Epithelial cell of proximal tubule (primary cell): ENCODE data around the gene SLC16A10. TPM values are rescaled to one million over a fixed set of nuclear protein-coding genes. Genes with fewer than 3 reads are reported as not detected.

Experiments used
- DNase-seq: peaks from one replicate; pipeline ENCODE4 v3.0.0-alpha.2; 2011; ENCODE audit warnings: low read depth
- H3K4me3 ChIP-seq: 2 replicates; pipeline ENCODE4 v1.5.1; 2011; ENCODE audit warnings: low read depth, mild to moderate bottlenecking, low read length
- CTCF ChIP-seq: conservative IDR thresholded peaks from 2 replicates; pipeline ENCODE4 v1.5.1; 2012; ENCODE audit warnings: low read depth, mild to moderate bottlenecking, low read length
- total RNA-seq: library from RNA; depleted of rRNA; stranded (reverse); fragments of >200 nt; gene quantifications from 2 replicates; pipeline ENCODE4 v1.2.3, GENCODE V29; 2015

Gene SLC16A10
- total RNA-seq, 1 donor from 2014 or later, result 0.63 TPM

- no peak for TF ChIP-seq CTCF
- H3K4me3 ChIP-seq, result no peak overlapping the region
- DNase-seq, result no peak
These were observed 14.7 kb downstream of the SLC16A10 start for GRCh38 chr6:111101987-111102386.

- peak; percentile 23 for TF ChIP-seq CTCF
- no peak overlapping the region for H3K4me3 ChIP-seq
- DNase-seq, result peak; percentile 58
These were observed 18.3 kb downstream of the SLC16A10 start for GRCh38 chr6:111105578-111105977.

GRCh38 chr6:111107589-111107988 lies 20.3 kb downstream of the SLC16A10 start:
- DNase-seq, result no peak
- no peak for TF ChIP-seq CTCF
- no peak overlapping the region for H3K4me3 ChIP-seq

GRCh38 chr6:111110036-111110435 lies 22.7 kb downstream of the SLC16A10 start:
- no peak for DNase-seq
- H3K4me3 ChIP-seq, result no peak overlapping the region
- no peak for TF ChIP-seq CTCF

GRCh38 chr6:111113336-111114086 lies 26.2 kb downstream of the SLC16A10 start:
- no peak overlapping the region for H3K4me3 ChIP-seq
- TF ChIP-seq CTCF, result no peak
- DNase-seq, result no peak

GRCh38 chr6:111114087-111114443 lies 26.8 kb downstream of the SLC16A10 start:
- no peak for DNase-seq
- no peak overlapping the region for H3K4me3 ChIP-seq
- TF ChIP-seq CTCF, result no peak

- no peak overlapping the region for H3K4me3 ChIP-seq
- DNase-seq, result no peak
- TF ChIP-seq CTCF, result no peak
These were observed 27.2 kb downstream of the SLC16A10 start for GRCh38 chr6:111114482-111114881.
